ENCODE data around the gene MRPS12. TPM values are rescaled to one million over a fixed set of nuclear protein-coding genes. Genes with fewer than 3 reads are reported as not detected.

Gene MRPS12
- total and polyA plus RNA-seq, 9 of the 15 experiments (the other 6 are each of a cell fraction or from before 2014, with no cell fraction given): 8.1 to 174 (median 52.0) TPM

- H3K4me1 ChIP-seq (replicated peaks in 1 of 2; ENCODE audit: control insufficient read depth in 2 of 2, insufficient read depth in 2 of 2, low read length in 2 of 2): peaks cover 11 to 23% of the 10 kb centered on the region in 2 experiments
- in situ Hi-C loops (cut with MboI) (no loop called here), intact Hi-C loops (cut with micrococcal nuclease) (no loop called here)
- H3K79me2 ChIP-seq (ENCODE audit: control insufficient read depth, insufficient read depth, low read length): peaks cover 30% of the 10 kb centered on the region
- no peaks in the 10 kb centered on the region for H3K9me3 ChIP-seq (replicated peaks; ENCODE audit: control insufficient read depth, insufficient read depth, low read depth, low read length)
- H3K27me3 ChIP-seq (ENCODE audit: control insufficient read depth in 2 of 2, insufficient read depth in 2 of 2, low read length in 2 of 2): no peaks in the 10 kb centered on the region
- ChIA-PET CTCF (ENCODE audit: low intra/inter-chr PET ratio) (no interaction called here), POLR2A (interaction anchor here (0.6 to 1.5 kb wide), 10 partner anchors 8 to 349 kb away, joined by 3 to 8 read pairs (median 4); no protein-coding TSS in a partner anchor)
- H2AFZ ChIP-seq (ENCODE audit: low read depth, low read length): 0 out of 2 replicates have a peak overlapping the region, but pooled peaks have one; percentile 87
- H4K20me1 ChIP-seq (replicated peaks; ENCODE audit: control insufficient read depth, insufficient read depth, low read length): no peaks in the 10 kb centered on the region
- 6% methylated on average over 3 of the region's 3 CpGs for WGBS (ENCODE audit: insufficient coverage, low coverage, missing lambda C conversion rate)
- FAIRE-seq (peak; percentile 44), ATAC-seq (no peak), DNase-seq (ENCODE audit: extremely low read depth in 1 of 4, low spot score in 3 of 4) (no peak)
- peaks cover 17% of the 10 kb centered on the region; the same call in 1 of the 3 replicates for H3K36me3 ChIP-seq (ENCODE audit: control insufficient read depth, insufficient read depth, low read length)
- H3K4me3 ChIP-seq: peak overlapping the region; percentile 85
- peak overlapping the region; percentile 82; the same call in 2 of the 3 replicates for H3K27ac ChIP-seq (ENCODE audit: extremely low read depth, low read depth, low read length)
- H3K4me2 ChIP-seq (ENCODE audit: insufficient read depth, low read length): peak overlapping the region; percentile 92
- BruUV-seq (replicated peaks): no TSS peak
- H3K9me1 ChIP-seq (ENCODE audit: control insufficient read depth, insufficient read depth, low read length): no peaks in the 10 kb centered on the region
- peak overlapping the region in 1 of 2 experiments; percentile 85; a peak in 2 of 4 replicates for H3K9ac ChIP-seq (ENCODE audit: insufficient read depth in 1 of 2, low read depth in 2 of 2, low read length in 2 of 2)
- TF ChIP-seq FUS (optimal IDR thresholded peaks at IDR 0.05; ENCODE audit: low read depth, low read length) (no peak), CLOCK (CRISPR knock-in tag; IDR thresholded peaks at IDR 0.05; ENCODE audit: borderline replicate concordance) (no peak), HNRNPL (IDR thresholded peaks at IDR 0.05; ENCODE audit: low read depth, low read length) (no peak), NKRF (IDR thresholded peaks at IDR 0.05; ENCODE audit: borderline replicate concordance) (peak; percentile 13; the same call in 1 of the 2 replicates), SMAD2 (IDR thresholded peaks at IDR 0.05; ENCODE audit: low read depth, low read length) (no peak), ZNF232 (CRISPR knock-in tag; IDR thresholded peaks at IDR 0.05) (no peak), IRF9 (tag; IDR thresholded peaks at IDR 0.05) (peak; percentile 20; the same call in 1 of the 2 replicates), SREBF1 (IDR thresholded peaks at IDR 0.05; ENCODE audit: borderline replicate concordance, low read depth, low read length) (no peak), FOXK2 (conservative IDR thresholded peaks at IDR 0.05 in 1 of 2, IDR thresholded peaks at IDR 0.05 in 1 of 2; ENCODE audit: low read depth in 2 of 2) (peak; percentile 52 to 56; a peak in 3 of 4 replicates), TRIM24 (IDR thresholded peaks at IDR 0.05) (peak in 1 of 2 experiments; percentile 11; a peak in 1 of 4 replicates), NR1H2 (CRISPR knock-in tag; IDR thresholded peaks at IDR 0.05) (no peak), FOXA3 (CRISPR knock-in tag; conservative IDR thresholded peaks at IDR 0.05 in 1 of 2, IDR thresholded peaks at IDR 0.05 in 1 of 2) (no peak), ZNF347 (CRISPR knock-in tag; IDR thresholded peaks at IDR 0.05; ENCODE audit: low read depth) (no peak), U2AF2 (optimal IDR thresholded peaks at IDR 0.05; ENCODE audit: low read depth, low read length) (no peak), DPF2 (IDR thresholded peaks at IDR 0.05) (peak; percentile 77), ZNF583 (CRISPR knock-in tag; IDR thresholded peaks at IDR 0.05) (no peak), PHTF2 (CRISPR knock-in tag; IDR thresholded peaks at IDR 0.05) (no peak)
These were observed 30.0 kb upstream of the MRPS12 start for GRCh38 chr19:38900743-38901190.
